HL-60 (cell line): Measurements from ENCODE around the gene PGBD5.

Experiments
- DNase-seq, 2 experiments: peaks; one replicate each; pipeline ENCODE4 v3.0.0-alpha.2; 2010 to 2020; ENCODE audit warnings: low read depth in 1 of 2, low spot score in 1 of 2
- H3K27ac ChIP-seq: fragments of 250-450 bp; sonication (Bioruptor Pico); replicated peaks from 2 replicates; pipeline ENCODE4 v1.5.1; 2020; ENCODE audit warnings: mild to moderate bottlenecking, moderate library complexity
- H3K27me3 ChIP-seq: fragments of 250-450 bp; sonication (Bioruptor Pico); 2 replicates; pipeline ENCODE4 v1.5.1; 2021; ENCODE audit warnings: mild to moderate bottlenecking, moderate library complexity; ENCODE audit not compliant: insufficient read depth, poor library complexity, severe bottlenecking
- H3K4me3 ChIP-seq: replicated peaks from 2 replicates; pipeline ENCODE4 v1.5.1; 2011; ENCODE audit warnings: mild to moderate bottlenecking, control low read depth, low read length; ENCODE audit not compliant: insufficient read depth
- CTCF ChIP-seq: IDR thresholded peaks from one replicate; pipeline ENCODE4 v1.5.1; 2011; ENCODE audit warnings: low read length, control low read depth, inconsistent platforms; ENCODE audit not compliant: insufficient read depth
- GABPA ChIP-seq: IDR thresholded peaks from 2 replicates; pipeline ENCODE4 v1.6.1; 2012; ENCODE audit warnings: low read depth
- POLR2AphosphoS5 ChIP-seq: IDR thresholded peaks from 2 replicates; pipeline ENCODE4 v1.6.1; 2012; ENCODE audit warnings: low read depth
- REST ChIP-seq: IDR thresholded peaks from 2 replicates; pipeline ENCODE4 v1.6.1; 2012; ENCODE audit warnings: low read depth; ENCODE audit not compliant: insufficient replicate concordance
- SPI1 ChIP-seq: IDR thresholded peaks from 2 replicates; pipeline ENCODE4 v1.6.1; 2012; ENCODE audit warnings: low read depth, mild to moderate bottlenecking, borderline replicate concordance

The PGBD5 gene

GRCh38 chr1:230361941-230362340 lies 64.2 kb downstream of the PGBD5 start:
- TF ChIP-seq SPI1 (no peak), GABPA (no peak), POLR2AphosphoS5 (no peak), CTCF (no peak), REST (no peak)
- Histone ChIP-seq H3K27me3 (no peaks in the 10 kb centered on the region), H3K4me3 (no peak overlapping the region), H3K27ac (no peak overlapping the region)
- no peak for DNase-seq

GRCh38 chr1:230359992-230360668 lies 66.0 kb downstream of the PGBD5 start:
- Histone ChIP-seq H3K27ac (no peak overlapping the region), H3K27me3 (no peaks in the 10 kb centered on the region), H3K4me3 (no peak overlapping the region)
- TF ChIP-seq CTCF (no peak), POLR2AphosphoS5 (no peak), GABPA (no peak), SPI1 (no peak), REST (no peak)
- DNase-seq = no peak

- DNase-seq = no peak
- no peaks in the 10 kb centered on the region for H3K27me3 ChIP-seq
- H3K27ac ChIP-seq = no peak overlapping the region
- TF ChIP-seq GABPA (no peak), CTCF (no peak), SPI1 (no peak), POLR2AphosphoS5 (no peak), REST (no peak)
- no peak overlapping the region for H3K4me3 ChIP-seq
Observed at GRCh38 chr1:230356869-230357794, 69.0 kb downstream of the PGBD5 start.
